HG02588 (cell line): Measurements from ENCODE around the gene TLL2.

Experiments used
- ATAC-seq: cut with Tn5 transposase; IDR thresholded peaks from one replicate; pipeline ENCODE4 v1.9.1; 2021; ENCODE audit warnings: mild to moderate bottlenecking, moderate library complexity; ENCODE audit not compliant: unreplicated experiment

The TLL2 gene

DNA sequence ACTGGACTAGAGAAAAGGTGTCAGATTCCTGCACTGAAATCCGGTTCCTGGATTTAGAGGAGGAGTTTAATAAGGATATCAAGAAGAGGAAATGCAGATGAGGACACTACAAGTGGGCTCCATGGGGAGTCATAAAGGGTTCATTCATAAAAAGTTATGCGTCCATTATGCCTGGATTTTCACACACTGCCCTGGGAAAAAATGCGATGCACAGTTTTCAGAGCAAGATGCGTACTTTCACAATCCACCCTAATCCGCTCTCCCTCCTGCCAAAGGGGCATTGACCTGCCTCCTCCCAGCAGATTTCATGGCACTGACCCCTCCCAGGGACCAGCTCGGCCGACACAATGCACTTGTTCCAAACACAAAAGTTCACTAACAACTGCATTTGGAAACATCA, 112.7 kb downstream of the TLL2 start:
- no peak for ATAC-seq

DNA sequence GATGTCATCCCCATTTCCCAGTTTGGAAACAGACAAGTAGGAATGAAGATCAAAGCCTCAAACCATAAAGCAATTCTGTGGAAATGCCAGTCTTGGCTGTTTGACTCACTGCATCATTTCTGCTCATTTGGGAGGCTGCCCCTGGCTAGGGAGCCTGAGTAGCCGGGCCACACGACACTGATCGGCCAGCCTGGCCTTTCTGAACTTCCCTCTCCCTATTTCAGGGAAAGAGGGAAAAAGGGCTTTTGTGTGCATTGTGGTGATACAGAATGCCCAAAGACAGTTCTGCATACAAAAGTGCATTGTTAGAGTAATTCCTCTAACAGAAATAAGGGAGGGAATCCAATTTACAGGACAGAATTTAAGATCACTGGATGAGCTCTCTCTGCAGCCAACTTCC, 113.3 kb downstream of the TLL2 start:
- ATAC-seq = no peak

DNA sequence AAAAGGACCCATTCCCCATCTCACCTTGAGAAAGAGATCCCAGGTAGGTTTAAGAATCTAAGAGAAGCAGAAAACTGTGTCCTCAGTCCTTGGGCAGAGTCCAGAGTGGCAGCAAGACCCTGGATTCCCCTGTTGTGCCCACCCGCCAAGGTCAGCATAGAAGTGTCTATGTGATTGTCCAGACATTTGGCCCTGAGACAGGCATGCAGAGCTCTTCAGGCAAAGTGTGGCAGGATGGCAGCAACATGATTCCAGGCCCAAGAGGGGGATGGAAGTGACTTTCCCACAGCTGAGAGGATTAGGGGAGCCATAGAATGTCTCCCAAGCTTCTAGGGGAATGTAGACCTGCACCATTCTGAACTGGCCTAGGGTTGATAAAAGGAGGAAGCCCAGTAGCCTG, 115.8 kb downstream of the TLL2 start:
- ATAC-seq = no peak

DNA sequence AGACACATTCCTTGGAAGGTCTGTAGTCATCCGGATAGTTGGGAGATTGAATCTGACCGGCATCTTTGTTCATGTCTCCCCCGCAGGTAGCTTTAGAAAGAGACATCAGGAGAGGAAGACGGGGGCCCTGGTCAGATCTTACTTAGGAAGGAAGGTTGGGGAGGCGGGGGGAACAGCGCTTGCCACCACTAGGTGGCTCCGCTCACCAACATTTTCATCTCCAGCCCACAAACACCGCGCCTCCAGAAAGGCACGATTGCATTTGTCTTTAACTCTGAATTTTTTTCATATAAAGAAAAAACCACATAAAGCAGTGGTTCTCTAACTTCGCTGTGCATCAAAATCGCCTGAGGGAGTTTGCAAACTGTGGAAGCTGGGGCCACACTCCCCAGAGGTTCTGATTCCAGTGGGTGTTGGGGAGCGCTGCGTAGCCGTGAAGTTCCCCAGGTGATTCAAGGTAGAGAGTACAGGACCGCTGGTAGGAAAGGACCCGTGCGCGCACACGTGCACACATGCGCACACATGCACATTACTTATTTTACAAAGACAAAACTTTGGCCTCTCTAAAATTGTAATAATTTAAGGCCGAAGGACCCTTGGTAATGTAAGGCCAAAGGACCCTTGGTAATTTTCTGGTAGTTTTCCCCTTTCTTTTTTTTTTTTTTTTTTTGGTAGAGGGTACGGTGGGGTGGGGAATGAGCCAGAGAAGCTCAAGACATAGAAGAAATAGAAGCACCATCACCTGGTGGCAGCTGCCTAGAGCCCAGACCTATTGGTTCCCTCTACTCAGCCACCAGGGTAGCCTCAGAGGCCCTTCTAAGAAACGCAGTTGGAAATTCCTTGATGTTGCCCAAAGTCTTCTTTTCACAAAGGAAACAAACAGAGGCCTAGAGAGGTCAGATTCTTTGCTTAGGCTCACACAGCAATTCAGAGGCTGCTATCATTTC, 117.5 kb downstream of the TLL2 start:
- ATAC-seq = no peak

DNA sequence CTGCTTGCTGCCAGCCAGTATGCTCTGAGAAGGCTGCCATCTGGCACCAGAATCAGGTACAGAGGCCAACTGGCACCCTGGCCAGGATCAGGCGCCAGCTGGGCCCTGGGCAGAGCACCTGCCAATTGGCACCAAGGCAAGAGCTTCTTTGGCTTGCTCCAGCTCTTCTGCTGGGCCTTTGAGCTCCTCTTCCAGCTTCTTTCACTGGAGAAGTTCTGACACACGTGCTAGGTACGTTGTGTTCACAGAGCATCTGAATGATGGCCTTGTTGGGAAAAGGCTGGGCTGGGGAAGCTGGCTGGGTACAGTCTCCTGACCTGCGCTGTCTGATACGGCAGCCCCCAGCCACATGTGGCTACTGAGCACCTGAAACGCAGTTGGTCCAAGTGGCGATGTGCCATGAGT, 123.3 kb downstream of the TLL2 start:
- no peak for ATAC-seq

DNA sequence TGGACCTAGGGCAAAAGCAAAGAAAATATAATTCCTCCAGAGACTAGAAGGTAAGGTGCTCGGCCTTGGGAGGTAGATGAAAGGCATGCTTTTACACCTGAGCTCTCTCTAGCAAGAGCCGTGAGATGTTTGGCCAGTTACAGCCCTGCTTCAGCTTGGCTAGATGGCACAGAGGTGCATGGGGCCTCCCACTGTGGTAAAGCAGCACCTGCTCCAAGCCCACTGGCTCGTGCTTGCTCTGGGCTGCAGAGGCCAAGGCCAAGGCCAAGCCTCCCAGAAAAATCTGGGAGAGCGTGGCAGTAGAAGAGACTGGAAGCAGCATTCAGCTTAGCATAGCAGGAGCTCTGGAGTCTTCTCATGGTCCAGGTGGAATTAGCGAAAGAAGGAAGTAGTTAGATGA, 123.9 kb downstream of the TLL2 start:
- no peak for ATAC-seq

DNA sequence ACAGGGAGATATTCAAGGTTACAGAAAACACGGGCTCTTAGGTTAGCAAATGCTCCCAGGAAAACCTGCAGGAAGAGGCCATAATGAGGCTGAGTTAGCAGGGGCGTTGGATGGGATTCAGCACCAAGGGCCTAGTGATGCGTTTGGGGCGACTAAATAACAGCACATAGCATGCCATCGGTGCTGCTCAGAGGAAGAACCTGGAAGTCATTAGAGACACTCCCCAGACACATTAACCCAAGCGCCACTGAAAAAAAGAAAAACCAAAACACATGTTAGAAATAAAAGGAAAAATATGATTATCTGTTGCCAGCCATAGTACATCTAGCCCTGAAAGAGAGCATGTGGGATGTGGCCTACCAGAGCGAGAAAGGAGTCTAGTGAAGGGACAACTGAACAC, 126.1 kb downstream of the TLL2 start:
- no peak for ATAC-seq

DNA sequence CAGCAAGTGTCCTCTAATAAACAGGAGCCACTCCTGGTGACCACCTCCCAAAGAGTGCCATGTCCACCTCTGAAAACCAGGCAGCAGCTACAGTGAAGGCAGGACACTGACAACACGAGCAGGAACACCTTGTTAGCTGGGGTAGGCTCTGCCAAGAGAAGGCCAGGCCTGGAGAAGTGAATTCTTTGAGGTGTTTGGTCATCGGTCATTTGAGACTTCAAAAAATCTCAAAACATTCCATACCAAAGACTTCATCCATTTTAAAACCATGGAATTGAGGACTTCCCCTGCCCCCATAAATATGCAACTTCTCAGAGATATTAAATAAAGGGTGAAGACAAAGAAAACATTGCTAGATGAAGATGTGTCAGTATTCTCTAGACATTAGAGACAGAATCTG, 126.6 kb downstream of the TLL2 start:
- ATAC-seq = no peak

DNA sequence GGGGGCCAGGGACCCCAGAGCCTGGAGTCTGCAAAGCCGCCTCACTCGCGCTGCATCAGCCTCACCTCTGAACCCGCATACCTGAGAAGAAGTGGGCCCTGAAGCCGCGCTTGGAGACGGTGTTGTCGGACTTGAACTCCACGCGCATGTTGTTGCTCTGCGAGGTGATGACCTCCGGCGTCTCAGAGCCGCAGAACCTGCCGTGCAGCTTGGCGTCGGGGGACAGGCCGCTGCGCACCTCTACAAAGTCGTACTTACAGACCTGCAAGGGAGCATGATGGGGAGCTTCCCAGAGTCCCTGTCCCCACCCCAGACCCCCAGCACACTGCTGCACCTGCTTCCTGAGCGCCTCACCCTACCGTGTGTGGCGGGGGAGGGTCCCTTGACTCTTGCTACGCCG, 129.2 kb downstream of the TLL2 start:
- ATAC-seq = no peak

DNA sequence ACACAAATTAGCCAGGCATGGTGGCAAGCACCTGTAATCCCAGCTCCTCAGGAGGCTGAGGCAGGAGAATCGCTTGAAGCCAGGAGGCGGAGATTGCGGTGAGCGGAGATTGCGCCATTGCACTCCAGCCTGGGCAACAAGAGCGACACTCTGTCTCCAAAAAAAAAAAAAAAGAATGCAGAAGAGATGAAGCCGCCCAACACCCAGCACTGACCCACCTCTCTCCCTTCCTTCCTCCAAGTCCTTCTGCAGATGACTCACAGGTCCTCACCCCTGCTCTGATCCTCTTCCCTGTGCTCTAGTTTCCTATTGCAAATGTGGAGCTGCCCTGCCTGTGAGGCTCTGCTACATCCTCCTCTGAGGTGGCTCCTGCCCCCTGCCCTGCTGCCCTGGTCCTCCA, 132.9 kb downstream of the TLL2 start:
- ATAC-seq = no peak

DNA sequence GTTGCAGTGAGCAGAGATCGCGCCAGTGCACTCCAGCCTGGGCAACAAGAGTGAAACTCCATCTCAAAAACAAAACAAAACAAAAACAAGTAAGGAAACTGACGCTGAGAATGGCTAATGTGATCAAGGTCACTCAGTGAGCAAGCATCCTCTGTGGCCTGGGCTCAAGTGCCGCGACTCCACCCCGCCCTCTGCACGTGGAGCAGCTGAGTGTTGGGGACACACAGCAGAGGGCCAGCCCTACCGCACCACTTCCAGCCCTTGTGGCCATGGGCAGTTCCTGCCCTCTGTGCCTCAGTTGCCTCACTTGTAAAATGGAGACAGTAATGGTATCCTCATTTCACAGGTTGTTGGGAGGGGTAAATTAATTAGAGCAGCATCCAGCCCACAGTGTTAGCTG, 134.0 kb downstream of the TLL2 start:
- no peak for ATAC-seq

DNA sequence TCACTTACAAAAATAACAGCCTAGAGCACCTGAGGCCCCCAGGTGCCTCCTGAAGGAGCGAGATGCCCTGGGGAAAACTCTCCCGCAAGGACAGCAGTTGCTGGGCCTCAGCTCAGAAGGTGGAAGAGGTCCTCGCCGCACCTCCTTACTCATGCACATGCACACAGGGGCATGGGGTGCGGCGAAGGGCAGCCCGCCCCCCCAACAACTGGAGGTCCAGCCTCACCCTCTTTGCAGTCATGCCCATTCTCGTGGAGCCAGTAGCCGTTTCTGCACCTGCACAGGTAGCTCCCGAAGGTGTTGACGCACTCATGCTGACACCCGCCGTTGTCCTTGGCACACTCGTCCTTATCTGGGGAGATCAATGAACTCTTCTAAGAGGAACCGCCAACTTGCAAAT, 135.0 kb downstream of the TLL2 start:
- ATAC-seq = no peak

DNA sequence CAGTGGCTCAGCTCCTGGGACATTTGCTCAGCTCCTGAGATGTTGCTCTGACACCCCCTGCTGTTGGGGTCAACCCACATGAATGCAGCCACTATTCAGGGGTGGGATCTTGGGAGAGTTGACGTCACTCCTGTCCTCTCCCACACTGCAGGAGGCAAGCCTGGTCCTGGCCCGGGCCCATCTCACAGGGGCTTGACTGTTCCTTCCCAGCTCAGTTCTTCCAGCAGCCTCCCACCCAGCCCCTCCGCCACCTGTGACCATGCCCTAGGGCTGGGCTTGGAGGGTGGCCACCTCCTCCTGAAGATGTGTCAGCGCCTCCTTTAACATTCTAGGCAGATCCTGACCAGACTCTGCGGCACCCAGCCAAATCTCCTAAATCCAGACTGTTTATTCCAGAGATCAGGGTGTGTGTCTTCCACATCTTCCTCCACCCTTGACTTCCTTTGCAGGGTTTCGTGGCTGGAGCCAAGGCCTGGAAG, 135.9 kb downstream of the TLL2 start:
- no peak for ATAC-seq

DNA sequence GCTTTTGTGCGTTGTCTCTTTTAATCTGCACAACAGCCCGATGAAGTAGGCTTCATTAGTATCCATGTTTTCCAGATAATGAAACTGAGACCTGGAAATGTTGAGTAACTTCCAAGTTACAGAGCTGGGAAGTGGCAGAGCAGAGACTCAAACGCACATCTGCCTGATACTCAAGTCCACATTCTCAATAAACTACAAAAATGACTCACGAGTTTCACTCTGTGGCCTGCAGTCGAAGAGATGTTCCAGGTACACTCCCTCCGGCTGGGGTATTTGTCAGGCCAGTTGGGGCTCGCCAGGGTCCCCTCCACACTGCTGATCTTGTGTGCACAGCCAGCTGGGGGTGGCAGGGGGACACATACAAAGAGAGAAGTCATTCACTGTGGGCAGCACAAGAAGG, 137.2 kb downstream of the TLL2 start:
- ATAC-seq = no peak

DNA sequence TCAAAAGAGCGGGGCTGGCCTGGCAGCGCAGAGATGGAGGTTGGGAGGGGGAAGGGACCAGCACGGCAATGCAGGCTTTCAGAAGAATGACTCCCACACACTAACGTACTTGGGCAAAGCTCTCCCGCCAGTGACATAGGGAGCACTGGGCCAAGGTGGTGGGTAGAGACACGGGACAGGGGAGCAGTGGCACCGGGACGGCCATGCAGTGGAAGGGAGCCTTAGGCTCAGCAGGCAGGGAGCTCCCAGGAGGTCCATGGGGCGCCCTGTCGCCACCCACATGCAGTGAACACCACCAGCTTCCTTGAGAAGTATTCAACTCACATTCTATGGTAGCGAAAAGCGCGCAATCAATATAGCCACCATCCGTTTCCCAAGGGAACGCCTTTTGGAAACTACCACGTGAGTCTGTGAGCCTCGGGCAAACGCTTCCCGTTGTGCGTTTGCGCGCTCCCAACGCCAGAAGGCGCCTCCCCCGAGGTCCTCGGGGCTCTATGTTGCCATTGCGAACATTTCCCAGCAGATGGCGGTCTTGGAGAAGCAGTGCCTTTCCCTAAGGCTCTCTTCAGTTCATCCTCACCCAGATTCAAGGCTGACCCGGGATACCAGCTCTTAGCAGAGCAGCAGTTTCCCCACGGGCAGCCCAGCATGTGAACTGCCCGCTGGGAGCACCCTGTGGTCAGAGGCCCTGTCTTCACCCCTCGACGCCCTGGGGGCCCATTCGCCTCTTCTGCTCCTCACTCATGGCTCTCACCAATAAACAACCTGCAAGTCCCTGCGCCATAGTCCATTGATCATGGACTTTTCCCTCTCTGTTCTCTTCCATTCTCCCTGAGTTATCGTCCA, 138.5 kb downstream of the TLL2 start:
- peak; percentile 76 for ATAC-seq

DNA sequence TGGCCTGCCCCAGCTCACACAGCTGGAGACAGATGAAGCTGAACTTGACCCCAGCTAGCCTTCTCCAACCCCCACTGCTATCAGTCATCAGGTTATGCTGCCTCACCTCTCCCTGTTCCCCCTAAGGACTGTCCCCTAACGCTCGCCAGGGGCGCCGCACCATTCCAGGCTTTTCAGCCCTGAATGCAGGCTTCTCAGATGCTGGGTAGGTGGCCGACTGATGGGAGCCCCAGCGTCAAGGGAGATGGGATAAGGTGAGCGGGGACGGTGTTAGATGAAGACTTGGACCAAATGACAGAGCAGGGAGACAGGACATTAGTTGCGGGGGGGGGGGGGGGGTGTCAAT, 139.1 kb downstream of the TLL2 start:
- no peak for ATAC-seq

DNA sequence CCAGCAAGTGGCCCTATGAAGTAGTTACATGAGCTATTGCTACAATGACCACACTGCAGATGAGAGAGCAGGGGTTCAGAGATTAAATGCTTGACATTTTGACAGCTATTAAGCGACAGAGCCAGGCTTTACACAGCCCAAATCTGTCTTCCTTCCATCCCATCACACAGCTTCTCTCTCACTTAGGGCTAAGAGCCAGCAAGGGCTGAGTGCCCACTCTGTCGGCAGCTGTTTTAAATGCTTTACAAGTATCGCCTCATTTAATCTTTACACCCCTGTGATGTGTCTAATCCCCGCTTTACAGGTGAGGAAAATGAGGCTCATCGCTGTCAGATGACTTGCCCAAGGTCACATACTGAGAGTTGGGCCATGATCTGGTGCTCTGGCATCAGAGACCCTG, 139.7 kb downstream of the TLL2 start:
- ATAC-seq = no peak

DNA sequence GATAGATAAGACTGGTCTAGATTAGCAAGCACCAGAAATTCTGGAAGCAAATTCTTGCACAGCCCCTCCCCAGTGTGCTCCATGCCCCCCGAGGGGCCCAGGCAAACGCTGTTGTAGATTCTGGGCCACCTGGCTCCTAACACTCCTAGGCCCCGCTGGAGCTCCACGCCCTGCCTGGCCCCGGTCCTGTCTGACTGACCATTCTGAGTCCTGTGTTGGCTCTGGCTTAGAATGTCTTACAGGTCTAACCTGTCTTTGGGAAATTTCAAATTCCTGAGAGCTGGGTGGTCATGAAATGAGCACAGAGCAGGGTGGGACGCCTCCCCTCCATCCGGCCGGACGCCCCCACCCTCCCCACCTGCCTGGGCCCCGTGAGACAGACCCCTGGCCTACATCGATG, 142.4 kb downstream of the TLL2 start:
- no peak for ATAC-seq

DNA sequence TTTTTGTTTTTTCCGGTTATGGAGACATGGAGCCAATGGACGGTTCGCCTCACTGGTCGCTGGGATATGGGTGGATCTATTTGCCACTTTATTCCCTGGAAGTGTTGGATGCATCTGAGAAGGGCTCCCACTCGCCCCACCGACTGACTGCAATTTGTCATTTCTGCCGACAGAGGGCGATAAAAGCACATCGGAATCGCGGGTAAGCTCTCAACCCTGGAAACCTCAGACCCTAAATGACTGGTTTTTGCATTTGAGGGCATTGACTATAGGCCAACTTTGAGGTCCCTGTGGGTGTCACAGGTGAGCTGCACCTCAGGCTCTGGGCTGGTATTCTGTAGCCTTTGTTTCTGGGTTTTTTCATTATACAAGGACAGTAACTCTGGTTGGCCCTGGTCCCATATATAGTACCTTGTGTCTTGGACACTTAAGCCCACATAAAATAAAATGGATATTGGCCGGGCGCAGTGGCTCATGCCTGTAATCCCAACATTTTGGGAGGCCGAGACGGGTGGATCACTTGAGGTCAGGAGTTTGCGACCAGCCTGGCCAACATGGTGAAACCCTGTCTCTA, 143.1 kb downstream of the TLL2 start:
- no peak for ATAC-seq

DNA sequence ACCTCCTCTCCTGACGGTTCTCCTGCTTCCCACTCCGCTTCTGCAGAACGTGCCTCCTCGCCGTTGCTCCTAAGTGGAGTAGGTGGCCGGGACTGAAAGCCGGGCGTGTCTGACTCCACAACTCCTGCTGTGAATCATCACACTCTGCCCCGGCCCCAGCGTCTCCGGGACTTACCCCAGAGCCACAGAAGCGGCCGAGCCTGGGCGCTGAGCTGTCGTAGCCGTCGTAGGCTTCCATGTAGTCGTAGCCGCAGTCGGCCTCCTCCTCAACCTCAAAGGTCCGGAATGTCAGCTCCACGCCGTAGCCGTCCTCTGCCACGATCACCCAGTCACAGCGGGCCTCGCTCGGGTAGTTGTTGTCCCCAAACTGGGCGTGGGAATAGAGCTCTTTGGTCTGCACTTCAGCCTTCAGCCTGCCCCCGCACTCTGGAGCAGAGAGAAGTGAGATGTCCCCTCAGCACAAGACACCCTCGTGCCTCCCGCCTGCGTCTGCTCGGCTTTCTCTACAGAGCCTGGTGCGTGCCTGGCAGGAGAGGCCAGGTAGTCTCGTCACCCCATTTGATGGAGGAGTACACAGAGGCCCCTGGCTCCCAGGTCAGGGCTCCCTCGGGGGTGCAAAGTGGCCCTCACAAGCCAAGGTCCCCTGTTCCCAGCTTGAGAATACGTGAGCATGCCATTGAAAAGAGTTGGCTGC, 143.7 kb downstream of the TLL2 start:
- ATAC-seq = no peak

DNA sequence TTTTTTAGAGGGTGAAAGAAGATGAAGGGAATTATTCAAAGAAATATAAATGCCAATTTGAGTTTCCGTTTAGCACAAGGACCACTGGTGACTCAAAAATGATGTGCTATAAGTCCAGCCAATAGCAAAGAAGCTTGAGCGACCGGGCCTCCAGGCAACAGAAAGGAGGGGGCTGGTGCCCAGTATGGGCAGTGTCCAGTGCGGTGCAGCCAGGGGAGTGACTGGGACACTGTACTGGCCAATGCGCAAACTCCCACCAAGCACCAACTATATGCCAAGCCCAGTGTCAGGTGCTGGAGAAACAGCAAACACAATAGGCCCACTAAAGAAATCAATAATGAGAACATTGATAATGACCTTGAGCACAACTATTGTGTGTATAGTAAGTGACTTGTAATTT, 144.8 kb downstream of the TLL2 start:
- ATAC-seq = no peak
